ENCODE data around the gene PNMA8C.
"Not testable (repeated sequence)": the region's sequence is repeated elsewhere in the genome, so short reads cannot be mapped to it uniquely, and the experiment has no call there.

Gene PNMA8C

GRCh38 chr19:46376241-46377153 is 52.2 kb downstream of the PNMA8C start:
- Histone ChIP-seq H3K27ac (peak overlapping the region; percentile 52 to 58), H3K4me3 (no peak overlapping the region)
- peak; percentile 69 for DNase-seq (ENCODE audit: low spot score)
- TF ChIP-seq CTCF (IDR thresholded peaks at IDR 0.05) = no peak

- not testable (repeated sequence) for DNase-seq (ENCODE audit: low spot score); H3K4me3 ChIP-seq; H3K27ac ChIP-seq
Observed at GRCh38 chr19:46375476-46376067, 53.2 kb downstream of the PNMA8C start.

Data from coronary artery (tissue), 2 donors.